Measurements from ENCODE around the gene MBTD1. TPM values are rescaled to one million over a fixed set of nuclear protein-coding genes. Genes with fewer than 3 reads are reported as not detected.

The MBTD1 gene
- total and polyA plus RNA-seq, 9 of the 15 experiments (the other 6 are each of a cell fraction or from before 2014, with no cell fraction given), result 2.1 to 26.3 (median 13.3) TPM

DNA sequence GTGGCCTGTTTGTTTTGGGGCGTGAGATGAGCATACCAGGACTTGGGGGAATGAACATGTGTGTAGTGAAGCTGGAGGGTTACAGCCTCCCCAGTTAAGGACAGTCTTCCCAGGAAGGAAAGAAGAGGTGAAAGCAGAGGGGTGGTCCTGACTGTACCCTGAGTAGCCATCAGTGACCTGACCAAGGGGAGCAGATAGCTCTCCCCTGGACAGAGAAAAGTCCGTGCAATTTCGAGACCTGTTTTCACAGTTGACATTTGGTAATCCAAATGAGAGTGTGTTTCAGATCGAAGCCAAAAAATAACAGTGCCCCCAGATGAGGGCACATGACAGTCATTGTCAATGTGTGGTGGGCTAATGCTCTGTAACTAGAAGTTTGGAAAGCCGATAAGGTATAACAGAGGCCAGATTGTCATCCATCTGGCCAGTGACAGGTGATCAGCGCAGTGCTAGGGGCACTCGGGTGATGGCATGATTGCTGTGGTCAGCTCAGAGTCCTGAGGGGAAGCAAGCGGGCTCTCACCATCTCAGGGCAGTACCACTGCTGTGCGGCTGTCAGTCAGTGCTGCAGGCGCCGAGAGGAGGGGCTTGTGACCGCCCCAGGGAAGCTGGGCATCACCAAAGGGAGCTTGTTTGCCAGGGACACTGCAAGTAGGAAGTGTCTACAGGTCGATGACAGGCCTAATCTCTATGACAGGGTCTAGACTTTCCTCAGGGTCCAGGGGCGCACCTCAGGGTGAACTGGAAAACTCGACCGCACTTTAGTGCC is 94.8 kb downstream of the MBTD1 start:
- no peaks in the 10 kb centered on the region for H3K9me3 ChIP-seq (replicated peaks; ENCODE audit: control insufficient read depth, insufficient read depth, low read depth, low read length)
- H3K4me3 ChIP-seq, result peak overlapping the region; percentile 94
- BruUV-seq (replicated peaks), result no TSS peak
- ATAC-seq, result no peak
- TF ChIP-seq POLR2AphosphoS2 (IDR thresholded peaks at IDR 0.05; ENCODE audit: low read length) (peak; percentile 5; the same call in 1 of the 2 replicates), YY1 (IDR thresholded peaks at IDR 0.05; ENCODE audit: borderline replicate concordance in 1 of 3, control insufficient read depth in 1 of 3, extremely low read depth in 1 of 3, insufficient read depth in 3 of 3, insufficient read length in 1 of 3, insufficient replicate concordance in 2 of 3, low read depth in 1 of 3, low read length in 2 of 3) (peak in 1 of 3 experiments; percentile 0), POLR2H (tag; IDR thresholded peaks at IDR 0.05; ENCODE audit: low read depth) (no peak), POLR2A (conservative IDR thresholded peaks at IDR 0.05) (peak; percentile 27; the same call in 1 of the 2 replicates), TGIF2 (CRISPR knock-in tag; IDR thresholded peaks at IDR 0.05) (no peak)
- TF ChIP-seq, protein P1, sequence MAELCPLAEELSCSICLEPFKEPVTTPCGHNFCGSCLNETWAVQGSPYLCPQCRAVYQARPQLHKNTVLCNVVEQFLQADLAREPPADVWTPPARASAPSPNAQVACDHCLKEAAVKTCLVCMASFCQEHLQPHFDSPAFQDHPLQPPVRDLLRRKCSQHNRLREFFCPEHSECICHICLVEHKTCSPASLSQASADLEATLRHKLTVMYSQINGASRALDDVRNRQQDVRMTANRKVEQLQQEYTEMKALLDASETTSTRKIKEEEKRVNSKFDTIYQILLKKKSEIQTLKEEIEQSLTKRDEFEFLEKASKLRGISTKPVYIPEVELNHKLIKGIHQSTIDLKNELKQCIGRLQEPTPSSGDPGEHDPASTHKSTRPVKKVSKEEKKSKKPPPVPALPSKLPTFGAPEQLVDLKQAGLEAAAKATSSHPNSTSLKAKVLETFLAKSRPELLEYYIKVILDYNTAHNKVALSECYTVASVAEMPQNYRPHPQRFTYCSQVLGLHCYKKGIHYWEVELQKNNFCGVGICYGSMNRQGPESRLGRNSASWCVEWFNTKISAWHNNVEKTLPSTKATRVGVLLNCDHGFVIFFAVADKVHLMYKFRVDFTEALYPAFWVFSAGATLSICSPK (IDR thresholded peaks at IDR 0.05; ENCODE audit: borderline replicate concordance), result no peak
- TF ChIP-seq, protein P2, sequence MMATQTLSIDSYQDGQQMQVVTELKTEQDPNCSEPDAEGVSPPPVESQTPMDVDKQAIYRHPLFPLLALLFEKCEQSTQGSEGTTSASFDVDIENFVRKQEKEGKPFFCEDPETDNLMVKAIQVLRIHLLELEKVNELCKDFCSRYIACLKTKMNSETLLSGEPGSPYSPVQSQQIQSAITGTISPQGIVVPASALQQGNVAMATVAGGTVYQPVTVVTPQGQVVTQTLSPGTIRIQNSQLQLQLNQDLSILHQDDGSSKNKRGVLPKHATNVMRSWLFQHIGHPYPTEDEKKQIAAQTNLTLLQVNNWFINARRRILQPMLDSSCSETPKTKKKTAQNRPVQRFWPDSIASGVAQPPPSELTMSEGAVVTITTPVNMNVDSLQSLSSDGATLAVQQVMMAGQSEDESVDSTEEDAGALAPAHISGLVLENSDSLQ (IDR thresholded peaks at IDR 0.05), result 0 out of 2 replicates have a peak, but pooled peaks have one; percentile 15
- TF ChIP-seq, protein P3, sequence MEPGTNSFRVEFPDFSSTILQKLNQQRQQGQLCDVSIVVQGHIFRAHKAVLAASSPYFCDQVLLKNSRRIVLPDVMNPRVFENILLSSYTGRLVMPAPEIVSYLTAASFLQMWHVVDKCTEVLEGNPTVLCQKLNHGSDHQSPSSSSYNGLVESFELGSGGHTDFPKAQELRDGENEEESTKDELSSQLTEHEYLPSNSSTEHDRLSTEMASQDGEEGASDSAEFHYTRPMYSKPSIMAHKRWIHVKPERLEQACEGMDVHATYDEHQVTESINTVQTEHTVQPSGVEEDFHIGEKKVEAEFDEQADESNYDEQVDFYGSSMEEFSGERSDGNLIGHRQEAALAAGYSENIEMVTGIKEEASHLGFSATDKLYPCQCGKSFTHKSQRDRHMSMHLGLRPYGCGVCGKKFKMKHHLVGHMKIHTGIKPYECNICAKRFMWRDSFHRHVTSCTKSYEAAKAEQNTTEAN (CRISPR knock-in tag; IDR thresholded peaks at IDR 0.05), result no peak
- H3K4me2 ChIP-seq (ENCODE audit: insufficient read depth, low read length), result peak overlapping the region; percentile 99
- POLR2A ChIA-PET, result interaction anchor here (0.6 to 2.1 kb wide), 6 partner anchors 10 to 281 kb away, joined by 3 to 8 read pairs (median 4); partner anchors contain the start of gene NME1
- in situ Hi-C loops (cut with MboI), result no loop called here
- DNase-seq (ENCODE audit: extremely low read depth in 1 of 4, low spot score in 3 of 4), result no peak
- H4K20me1 ChIP-seq (replicated peaks; ENCODE audit: control insufficient read depth, insufficient read depth, low read length), result no peaks in the 10 kb centered on the region
- H3K27me3 ChIP-seq (ENCODE audit: control insufficient read depth in 2 of 2, insufficient read depth in 2 of 2, low read length in 2 of 2), result no peaks in the 10 kb centered on the region
- H2AFZ ChIP-seq (ENCODE audit: low read depth, low read length), result no peak overlapping the region; the same call in 1 of the 2 replicates
- H3K9me1 ChIP-seq (ENCODE audit: control insufficient read depth, insufficient read depth, low read length), result peaks cover 4% of the 10 kb centered on the region
- peak; percentile 63 for FAIRE-seq
- peaks cover 42% of the 10 kb centered on the region for H3K79me2 ChIP-seq (ENCODE audit: control insufficient read depth, insufficient read depth, low read length)
- intact Hi-C loops (cut with micrococcal nuclease), result loop anchor here (5.0 kb wide), 2 partner anchors 97 to 298 kb away; partner anchors contain the start of genes MBTD1, TOB1 and UTP18
- CTCF ChIA-PET (ENCODE audit: low intra/inter-chr PET ratio), result interaction anchor here (1.6 kb wide), 1 partner anchor 164 kb away, joined by 4 read pairs; no protein-coding TSS in a partner anchor
- H3K36me3 ChIP-seq (ENCODE audit: control insufficient read depth, insufficient read depth, low read length), result peaks cover 70% of the 10 kb centered on the region
- 75% methylated on average over 16 of the region's 16 CpGs for WGBS (ENCODE audit: insufficient coverage, low coverage, missing lambda C conversion rate)
- peak overlapping the region; percentile 97 to 98; a peak in 3 of 4 replicates for H3K9ac ChIP-seq (ENCODE audit: insufficient read depth in 1 of 2, low read depth in 2 of 2, low read length in 2 of 2)
- peaks cover 6 to 33% of the 10 kb centered on the region in 2 experiments; a peak in 4 of 5 replicates for H3K4me1 ChIP-seq (replicated peaks in 1 of 2; ENCODE audit: control insufficient read depth in 2 of 2, insufficient read depth in 2 of 2, low read length in 2 of 2)
- H3K27ac ChIP-seq (ENCODE audit: extremely low read depth, low read depth, low read length), result peak overlapping the region; percentile 92; the same call in 2 of the 3 replicates
